Epithelial cell of proximal tubule (primary cell): ENCODE results near the gene TENM3. TPM values are rescaled to one million over a fixed set of nuclear protein-coding genes. Genes with fewer than 3 reads are reported as not detected.

Experiments used
- DNase-seq: peaks from one replicate; pipeline ENCODE4 v3.0.0-alpha.2; 2011; ENCODE audit warnings: low read depth
- H3K4me3 ChIP-seq: 2 replicates; pipeline ENCODE4 v1.5.1; 2011; ENCODE audit warnings: low read depth, mild to moderate bottlenecking, low read length
- total RNA-seq: library from RNA; depleted of rRNA; stranded (reverse); fragments of >200 nt; gene quantifications from 2 replicates; pipeline ENCODE4 v1.2.3, GENCODE V29; 2015
- TF ChIP-seq, protein P1 (sequence below): conservative IDR thresholded peaks from 2 replicates; pipeline ENCODE4 v1.5.1; 2012; ENCODE audit warnings: low read depth, mild to moderate bottlenecking, low read length

TENM3 gene
- total RNA-seq, 1 donor from 2014 or later: 2.4 TPM

DNA sequence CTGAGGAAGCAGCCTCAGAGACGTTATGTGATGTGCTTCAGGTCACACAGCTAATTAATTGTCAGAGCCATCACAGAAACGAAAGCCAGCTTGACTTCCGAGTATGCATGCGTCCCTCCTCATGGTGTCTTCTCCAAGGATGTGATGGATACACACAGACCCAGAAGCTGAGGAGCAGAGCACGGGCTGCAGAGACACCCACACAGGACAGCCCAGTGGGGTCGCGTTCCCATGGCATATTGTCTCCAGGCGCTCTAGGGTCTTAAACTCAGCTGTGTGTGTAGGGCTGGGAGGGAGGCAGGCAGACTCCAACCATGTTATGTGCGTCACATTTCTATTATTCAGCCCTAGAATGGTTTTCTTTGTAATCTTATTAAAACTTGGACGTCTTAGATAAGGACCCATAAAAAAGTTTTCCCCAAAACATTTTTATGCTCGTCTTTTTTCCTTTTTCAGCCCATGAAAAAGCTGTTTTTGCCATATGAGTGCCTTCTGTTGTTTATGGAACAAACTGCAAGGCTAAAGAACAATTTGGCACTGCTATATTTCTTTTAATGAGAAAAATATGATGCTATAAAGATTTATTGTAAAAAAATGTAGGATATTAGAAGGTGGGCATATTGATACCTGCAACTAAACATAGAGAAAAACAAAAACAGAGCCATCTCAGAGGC is 48.5 kb downstream of the TENM3 start:
- TF ChIP-seq, protein P1, sequence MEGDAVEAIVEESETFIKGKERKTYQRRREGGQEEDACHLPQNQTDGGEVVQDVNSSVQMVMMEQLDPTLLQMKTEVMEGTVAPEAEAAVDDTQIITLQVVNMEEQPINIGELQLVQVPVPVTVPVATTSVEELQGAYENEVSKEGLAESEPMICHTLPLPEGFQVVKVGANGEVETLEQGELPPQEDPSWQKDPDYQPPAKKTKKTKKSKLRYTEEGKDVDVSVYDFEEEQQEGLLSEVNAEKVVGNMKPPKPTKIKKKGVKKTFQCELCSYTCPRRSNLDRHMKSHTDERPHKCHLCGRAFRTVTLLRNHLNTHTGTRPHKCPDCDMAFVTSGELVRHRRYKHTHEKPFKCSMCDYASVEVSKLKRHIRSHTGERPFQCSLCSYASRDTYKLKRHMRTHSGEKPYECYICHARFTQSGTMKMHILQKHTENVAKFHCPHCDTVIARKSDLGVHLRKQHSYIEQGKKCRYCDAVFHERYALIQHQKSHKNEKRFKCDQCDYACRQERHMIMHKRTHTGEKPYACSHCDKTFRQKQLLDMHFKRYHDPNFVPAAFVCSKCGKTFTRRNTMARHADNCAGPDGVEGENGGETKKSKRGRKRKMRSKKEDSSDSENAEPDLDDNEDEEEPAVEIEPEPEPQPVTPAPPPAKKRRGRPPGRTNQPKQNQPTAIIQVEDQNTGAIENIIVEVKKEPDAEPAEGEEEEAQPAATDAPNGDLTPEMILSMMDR: no peak
- DNase-seq: no peak
- no peak overlapping the region for H3K4me3 ChIP-seq

DNA sequence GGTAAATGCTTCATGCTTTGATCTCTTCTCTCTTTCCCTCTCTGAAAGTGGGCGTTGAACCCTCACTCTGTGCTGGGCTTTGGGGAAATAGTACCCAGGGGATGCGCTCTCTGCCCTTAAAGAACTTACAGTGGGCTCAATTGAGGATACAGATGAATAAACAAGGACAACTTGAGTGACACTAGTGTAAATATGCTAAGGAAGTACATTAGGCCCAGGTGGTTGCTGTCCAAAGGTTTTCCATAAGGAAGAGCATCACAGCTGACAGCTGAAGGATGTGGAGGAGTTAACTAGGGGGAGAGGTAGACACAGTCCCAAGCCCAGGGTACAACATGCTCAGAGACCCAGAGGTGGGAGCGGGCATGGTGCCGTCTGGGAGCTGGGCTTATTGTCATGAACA is 49.4 kb downstream of the TENM3 start:
- TF ChIP-seq, protein P1: no peak

DNA sequence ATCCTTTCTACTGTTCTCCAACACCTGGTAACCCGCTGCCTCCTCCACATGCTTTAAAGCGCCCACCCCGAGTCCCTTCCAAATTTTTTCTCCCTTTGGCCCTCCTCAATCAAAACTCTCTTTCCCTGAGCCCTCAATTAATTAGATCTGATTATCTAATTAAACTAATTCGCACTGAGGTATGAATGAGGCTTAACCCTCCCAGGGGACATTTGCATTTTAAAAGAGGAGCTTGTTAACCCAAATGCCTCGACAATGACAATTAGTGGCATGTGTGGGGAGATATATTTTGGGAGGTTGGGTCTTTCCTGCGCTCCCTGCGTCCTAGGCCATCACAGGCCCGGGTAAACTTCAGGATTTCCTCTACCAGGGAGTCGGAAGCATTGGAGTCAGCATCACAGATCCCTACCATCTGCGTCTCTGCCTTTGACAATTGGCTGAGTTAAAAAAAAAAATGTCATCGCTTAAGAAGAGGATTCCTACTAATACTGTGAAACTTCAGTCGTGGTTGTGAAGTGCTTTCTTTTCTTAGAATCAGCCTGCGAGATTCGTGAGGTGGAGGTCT is 50.6 kb downstream of the TENM3 start:
- no peak for DNase-seq
- TF ChIP-seq, protein P1: no peak

More for the DNA sequence above, 49.4 kb downstream of the TENM3 start:
- H3K4me3 ChIP-seq: no peak overlapping the region
- no peak for DNase-seq

DNA sequence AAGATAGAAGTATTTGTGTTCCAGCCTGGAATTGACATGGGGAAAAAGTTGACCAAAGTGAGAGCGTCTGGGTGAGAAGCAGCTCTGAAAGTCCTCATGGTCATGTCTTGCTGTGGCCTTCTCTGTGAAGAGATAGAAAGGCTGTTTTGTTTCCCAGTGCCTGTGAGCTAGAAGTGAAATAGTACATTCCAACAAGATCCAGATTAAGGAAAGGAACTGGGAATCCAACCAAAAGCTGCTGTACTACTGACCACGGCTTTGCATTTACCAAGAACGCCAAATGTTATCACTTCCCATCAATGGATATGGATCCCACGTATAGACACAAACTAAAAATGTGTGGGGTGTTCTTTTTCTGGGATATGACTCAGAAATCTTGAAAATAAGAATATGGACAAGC is 51.2 kb downstream of the TENM3 start:
- no peak overlapping the region for H3K4me3 ChIP-seq
- DNase-seq: no peak
- TF ChIP-seq, protein P1: no peak

More for the DNA sequence above, 50.6 kb downstream of the TENM3 start:
- no peak overlapping the region for H3K4me3 ChIP-seq

DNA sequence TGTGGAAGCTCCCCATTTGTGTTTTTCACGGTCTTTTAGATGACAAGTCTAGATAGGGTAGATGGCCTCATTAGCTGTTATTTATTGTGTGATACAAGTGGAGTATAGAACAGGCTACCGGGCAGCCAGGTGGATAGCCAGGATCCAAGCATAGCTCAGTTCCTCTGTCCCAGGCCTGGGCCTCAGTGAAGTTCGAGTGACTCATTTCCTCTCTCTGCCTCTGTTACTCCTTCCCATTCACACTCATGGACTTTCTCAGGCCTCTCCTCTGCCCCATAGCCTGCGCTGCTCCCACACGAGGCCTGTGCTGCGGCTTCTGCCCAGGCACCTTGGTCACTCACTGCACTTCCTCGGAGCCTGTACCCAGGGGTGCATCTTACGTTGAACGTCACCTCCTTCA is 54.5 kb downstream of the TENM3 start:
- TF ChIP-seq, protein P1: no peak
- DNase-seq: no peak
- no peak overlapping the region for H3K4me3 ChIP-seq

DNA sequence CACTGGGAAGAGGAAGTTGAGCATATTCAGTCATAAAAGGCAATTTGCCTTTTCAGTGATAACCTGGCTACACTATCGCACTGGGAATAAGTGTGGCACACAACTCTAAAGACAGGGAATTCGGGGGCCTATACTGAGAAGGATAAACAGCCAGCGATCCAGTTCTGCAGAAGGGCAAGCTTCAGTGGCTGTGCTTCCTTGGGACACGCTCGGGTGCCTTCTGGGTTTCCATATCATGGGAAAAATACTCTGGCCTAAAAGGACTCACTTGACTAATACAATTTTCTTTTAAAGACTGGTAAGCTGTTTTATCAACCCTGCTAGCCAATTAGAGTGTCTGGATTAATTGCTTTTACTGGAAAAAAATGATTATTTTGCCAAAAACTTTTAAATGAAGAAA is 58.5 kb downstream of the TENM3 start:
- no peak for DNase-seq
- TF ChIP-seq, protein P1: no peak
- no peak overlapping the region for H3K4me3 ChIP-seq

DNA sequence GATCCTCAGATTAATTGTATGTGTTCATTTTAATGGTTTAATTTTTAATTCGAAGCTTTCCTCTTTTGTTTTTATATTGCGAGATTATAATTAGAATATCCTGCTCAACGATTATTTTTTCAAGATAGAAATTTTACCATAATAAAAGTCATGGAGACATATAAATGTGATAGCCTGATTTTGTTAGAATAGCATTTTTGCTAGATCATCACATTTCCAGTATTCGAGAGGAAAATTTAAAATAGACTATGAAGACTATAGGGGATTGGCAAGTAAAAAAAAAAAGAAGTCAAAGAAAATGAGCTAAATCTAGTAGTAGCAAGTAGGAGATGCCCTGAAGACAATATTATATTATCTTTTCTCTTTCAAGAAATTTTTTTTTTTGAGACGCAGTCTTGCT is 60.6 kb downstream of the TENM3 start:
- no peak overlapping the region for H3K4me3 ChIP-seq
- TF ChIP-seq, protein P1: no peak
- no peak for DNase-seq
